Cardiac fibroblast (primary cell): Measurements from ENCODE around the gene SRGAP2B.
"Not testable (repeated sequence)": the region's sequence is repeated elsewhere in the genome, so short reads cannot be mapped to it uniquely, and the experiment has no call there.

Experiments
- DNase-seq, 2 donors: peaks; one replicate each; pipeline versions ENCODE4 v3.0.0 to v3.0.0-alpha.2; 2010; ENCODE audit warnings: low read depth in 2 of 2
- H3K4me3 ChIP-seq, 2 donors: replicated peaks in 1 of 2; 1 replicate in 1 of 2; 2 replicates in 1 of 2; pipeline ENCODE4 v1.5.1; 2011; ENCODE audit warnings: low read depth in 2 of 2, low read length in 2 of 2, mild to moderate bottlenecking in 2 of 2, moderate library complexity in 1 of 2

The SRGAP2B gene

GRCh38 chr1:144935310-144935709, 159.8 kb downstream of the SRGAP2B start:
- not testable (repeated sequence) for DNase-seq, H3K4me3 ChIP-seq

GRCh38 chr1:144933014-144933413, 162.1 kb downstream of the SRGAP2B start:
- not testable (repeated sequence) for H3K4me3 ChIP-seq, DNase-seq

GRCh38 chr1:144932153-144932552, 163.0 kb downstream of the SRGAP2B start:
- not testable (repeated sequence) for H3K4me3 ChIP-seq, DNase-seq

GRCh38 chr1:144931553-144931952, 163.6 kb downstream of the SRGAP2B start:
- peak in 1 of 2 donors; percentile 2 for DNase-seq
- not testable (repeated sequence) for H3K4me3 ChIP-seq

GRCh38 chr1:144930085-144930777, 164.9 kb downstream of the SRGAP2B start:
- DNase-seq, H3K4me3 ChIP-seq: not testable (repeated sequence)

GRCh38 chr1:144927292-144927691, 167.8 kb downstream of the SRGAP2B start:
- H3K4me3 ChIP-seq: not testable (repeated sequence)
- peak in 1 of 2 donors; percentile 4 for DNase-seq

GRCh38 chr1:144923640-144924039, 171.5 kb downstream of the SRGAP2B start:
- H3K4me3 ChIP-seq, DNase-seq: not testable (repeated sequence)

- not testable (repeated sequence) for H3K4me3 ChIP-seq
- DNase-seq: peak in 1 of 2 donors; percentile 5
These were observed 172.3 kb downstream of the SRGAP2B start for GRCh38 chr1:144922785-144923184.

GRCh38 chr1:144919106-144919505, 176.0 kb downstream of the SRGAP2B start:
- DNase-seq: not testable (repeated sequence)

GRCh38 chr1:144918027-144918603, 177.0 kb downstream of the SRGAP2B start:
- not testable (repeated sequence) for H3K4me3 ChIP-seq, DNase-seq

More at GRCh38 chr1:144919106-144919505, 176.0 kb downstream of the SRGAP2B start:
- H3K4me3 ChIP-seq: not testable (repeated sequence)

GRCh38 chr1:144917154-144918026, 177.7 kb downstream of the SRGAP2B start:
- H3K4me3 ChIP-seq, DNase-seq: not testable (repeated sequence)

- H3K4me3 ChIP-seq, DNase-seq: not testable (repeated sequence)
These were observed 181.0 kb downstream of the SRGAP2B start for GRCh38 chr1:144913977-144914734.

- H3K4me3 ChIP-seq: not testable (repeated sequence)
These were observed 181.7 kb downstream of the SRGAP2B start for GRCh38 chr1:144913458-144913857.

GRCh38 chr1:144910729-144911128, 184.4 kb downstream of the SRGAP2B start:
- not testable (repeated sequence) for DNase-seq

More at GRCh38 chr1:144913458-144913857, 181.7 kb downstream of the SRGAP2B start:
- not testable (repeated sequence) for DNase-seq

GRCh38 chr1:144900841-144901240, 194.3 kb downstream of the SRGAP2B start:
- DNase-seq, H3K4me3 ChIP-seq: not testable (repeated sequence)

More at GRCh38 chr1:144910729-144911128, 184.4 kb downstream of the SRGAP2B start:
- H3K4me3 ChIP-seq: not testable (repeated sequence)

GRCh38 chr1:144894454-144895201, 200.5 kb downstream of the SRGAP2B start:
- H3K4me3 ChIP-seq, DNase-seq: not testable (repeated sequence)
